IPS-20b (cell line): ENCODE results near the gene CHCHD5.
"Not testable (repeated sequence)": the region's sequence is repeated elsewhere in the genome, so short reads cannot be mapped to it uniquely, and the experiment has no call there.

ENCODE experiments used
- H3K27ac ChIP-seq: one replicate; pipeline ENCODE4 v1.5.1; 2013; ENCODE audit warnings: low read length
- H3K27me3 ChIP-seq: 2 replicates; pipeline ENCODE4 v1.6.1; 2013; ENCODE audit warnings: mild to moderate bottlenecking, low read length, inconsistent platforms; ENCODE audit not compliant: insufficient read depth
- H3K36me3 ChIP-seq: 2 replicates; pipeline ENCODE4 v1.6.1; 2013; ENCODE audit warnings: low read depth, mild to moderate bottlenecking, inconsistent platforms, low read length, moderate library complexity; ENCODE audit not compliant: insufficient read depth
- H3K4me1 ChIP-seq: 2 replicates; pipeline ENCODE4 v1.6.1; 2013; ENCODE audit warnings: mild to moderate bottlenecking, control low read depth, inconsistent platforms, low read length, moderate library complexity; ENCODE audit not compliant: insufficient read depth
- H3K4me3 ChIP-seq: 2 replicates; pipeline ENCODE4 v1.5.1; 2013; ENCODE audit warnings: mild to moderate bottlenecking, low read length, inconsistent platforms
- H3K9ac ChIP-seq: 2 replicates; pipeline ENCODE4 v1.6.1; 2013; ENCODE audit warnings: low read depth, mild to moderate bottlenecking, inconsistent platforms, low read length, moderate library complexity
- H3K9me3 ChIP-seq: 2 replicates; pipeline ENCODE4 v1.6.1; 2013; ENCODE audit warnings: mild to moderate bottlenecking, low read depth, low read length, inconsistent platforms; ENCODE audit not compliant: insufficient read depth

CHCHD5 gene

GRCh38 chr2:112612283-112612682 lies 27.9 kb downstream of the CHCHD5 start:
- H3K27me3 ChIP-seq, H3K9me3 ChIP-seq, H3K4me3 ChIP-seq, H3K27ac ChIP-seq, H3K36me3 ChIP-seq, H3K9ac ChIP-seq, H3K4me1 ChIP-seq: not testable (repeated sequence)

DNA sequence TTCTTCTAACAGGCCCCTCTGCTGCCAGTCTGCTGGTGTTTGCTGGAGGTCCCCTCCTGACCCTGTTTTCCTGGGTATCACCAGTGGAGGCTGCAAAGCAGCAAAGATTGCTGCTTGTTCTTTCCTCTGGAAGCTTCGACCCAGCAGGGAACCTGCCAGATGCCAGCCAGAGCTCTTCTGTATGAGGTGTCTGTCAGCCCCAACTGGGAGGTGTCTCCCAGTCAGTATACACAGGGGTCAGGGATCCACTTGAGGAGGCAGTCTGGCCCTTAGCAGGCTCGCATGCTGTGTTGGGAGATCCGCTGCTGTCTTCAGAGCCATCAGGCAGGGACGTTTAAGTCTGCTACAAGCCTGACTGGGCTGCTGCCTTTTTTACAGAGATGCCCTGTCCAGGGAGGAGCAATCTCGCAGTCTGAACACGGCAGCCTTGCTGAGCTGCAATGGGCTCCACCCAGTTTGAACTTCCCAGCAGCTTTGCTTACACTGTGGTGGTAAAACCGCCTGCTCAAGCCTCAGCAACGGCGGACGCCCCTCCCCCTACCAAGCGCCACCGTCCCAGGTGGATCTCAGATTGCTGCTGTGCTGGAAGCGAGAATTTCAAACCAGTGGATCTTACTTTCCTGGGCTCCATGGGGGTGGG lies 29.9 kb downstream of the CHCHD5 start:
- H3K27me3 ChIP-seq = no peaks in the 10 kb centered on the region
- no peaks in the 10 kb centered on the region for H3K36me3 ChIP-seq
- H3K27ac ChIP-seq = no peak overlapping the region
- peak overlapping the region; percentile 16; the same call in 1 of the 2 replicates for H3K9ac ChIP-seq
- H3K4me3 ChIP-seq = peak overlapping the region; percentile 29
- peaks cover 5% of the 10 kb centered on the region; the same call in 1 of the 2 replicates for H3K4me1 ChIP-seq
- no peaks in the 10 kb centered on the region for H3K9me3 ChIP-seq

DNA sequence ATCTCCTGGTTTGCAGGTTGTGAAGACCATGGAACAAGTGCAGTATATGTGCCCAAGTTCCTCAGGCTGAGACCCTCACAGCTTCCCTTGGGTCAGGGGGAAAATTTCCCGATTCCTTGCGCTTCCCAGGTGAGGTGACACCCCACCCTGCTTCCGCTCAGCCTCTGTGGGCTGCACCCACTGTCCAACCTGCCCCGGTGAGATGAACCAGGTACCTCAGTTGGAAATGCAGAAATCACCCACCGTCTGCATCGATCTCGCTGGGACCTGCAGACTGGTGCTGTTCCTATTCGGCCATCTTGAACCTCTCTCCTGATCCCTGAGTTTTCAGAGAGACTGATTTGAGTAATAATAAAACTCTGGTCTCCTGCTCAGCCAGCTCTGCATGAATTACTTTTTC lies 30.6 kb downstream of the CHCHD5 start:
- Histone ChIP-seq H3K9me3 (no peaks in the 10 kb centered on the region), H3K36me3 (no peaks in the 10 kb centered on the region), H3K4me3 (no peak overlapping the region; the same call in 1 of the 2 replicates), H3K27ac (no peak overlapping the region), H3K9ac (no peak overlapping the region), H3K27me3 (no peaks in the 10 kb centered on the region), H3K4me1 (peaks cover 5% of the 10 kb centered on the region; the same call in 1 of the 2 replicates)

- H3K36me3 ChIP-seq, H3K9ac ChIP-seq, H3K27me3 ChIP-seq, H3K9me3 ChIP-seq, H3K4me3 ChIP-seq, H3K4me1 ChIP-seq, H3K27ac ChIP-seq: not testable (repeated sequence)
These were observed 31.4 kb downstream of the CHCHD5 start for GRCh38 chr2:112615798-112616197.

GRCh38 chr2:112618383-112618782 lies 34.0 kb downstream of the CHCHD5 start:
- H3K4me1 ChIP-seq = peaks cover 5% of the 10 kb centered on the region; the same call in 1 of the 2 replicates
- H3K27ac ChIP-seq = no peak overlapping the region
- H3K4me3 ChIP-seq = no peak overlapping the region
- H3K9me3 ChIP-seq = no peaks in the 10 kb centered on the region
- H3K36me3 ChIP-seq = no peaks in the 10 kb centered on the region
- H3K9ac ChIP-seq = no peak overlapping the region
- H3K27me3 ChIP-seq = no peaks in the 10 kb centered on the region

GRCh38 chr2:112621790-112622527 lies 37.5 kb downstream of the CHCHD5 start:
- no peaks in the 10 kb centered on the region for H3K36me3 ChIP-seq
- H3K9ac ChIP-seq = no peak overlapping the region
- no peaks in the 10 kb centered on the region for H3K4me1 ChIP-seq
- no peaks in the 10 kb centered on the region for H3K27me3 ChIP-seq
- H3K27ac ChIP-seq = no peak overlapping the region
- no peaks in the 10 kb centered on the region for H3K9me3 ChIP-seq
- no peak overlapping the region for H3K4me3 ChIP-seq

DNA sequence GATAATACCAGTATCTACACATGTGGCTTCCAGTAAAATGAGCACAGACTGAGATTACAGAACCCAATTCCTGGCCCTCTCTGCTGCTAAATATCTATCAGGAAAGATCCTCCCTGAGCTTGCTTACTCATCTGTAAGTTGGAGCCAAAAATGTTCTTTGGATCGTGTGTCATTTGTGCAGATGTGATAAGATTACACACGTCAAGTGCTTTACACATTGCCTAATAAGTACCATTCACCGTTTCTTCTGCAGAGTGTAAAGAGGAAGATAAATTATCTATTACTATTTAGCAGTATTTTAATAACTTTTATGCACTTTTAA lies 38.1 kb downstream of the CHCHD5 start:
- no peak overlapping the region for H3K27ac ChIP-seq
- H3K4me1 ChIP-seq = no peaks in the 10 kb centered on the region
- H3K36me3 ChIP-seq = no peaks in the 10 kb centered on the region
- no peaks in the 10 kb centered on the region for H3K9me3 ChIP-seq
- H3K27me3 ChIP-seq = no peaks in the 10 kb centered on the region
- no peak overlapping the region for H3K9ac ChIP-seq
- no peak overlapping the region for H3K4me3 ChIP-seq

GRCh38 chr2:112623913-112624777 lies 39.7 kb downstream of the CHCHD5 start:
- Histone ChIP-seq H3K27ac (no peak overlapping the region), H3K9me3 (no peaks in the 10 kb centered on the region), H3K4me3 (no peak overlapping the region), H3K4me1 (no peaks in the 10 kb centered on the region), H3K36me3 (no peaks in the 10 kb centered on the region), H3K9ac (no peak overlapping the region), H3K27me3 (no peaks in the 10 kb centered on the region)

GRCh38 chr2:112625474-112626114 lies 41.2 kb downstream of the CHCHD5 start:
- Histone ChIP-seq H3K9me3 (no peaks in the 10 kb centered on the region), H3K4me1 (peaks cover 9% of the 10 kb centered on the region; the same call in 1 of the 2 replicates), H3K27ac (no peak overlapping the region), H3K9ac (no peak overlapping the region), H3K4me3 (no peak overlapping the region), H3K27me3 (no peaks in the 10 kb centered on the region), H3K36me3 (no peaks in the 10 kb centered on the region)

GRCh38 chr2:112626604-112627059 lies 42.2 kb downstream of the CHCHD5 start:
- Histone ChIP-seq H3K4me3 (no peak overlapping the region), H3K9me3 (no peaks in the 10 kb centered on the region), H3K36me3 (no peaks in the 10 kb centered on the region), H3K27me3 (no peaks in the 10 kb centered on the region), H3K9ac (no peak overlapping the region), H3K4me1 (peaks cover 14% of the 10 kb centered on the region; the same call in 1 of the 2 replicates), H3K27ac (no peak overlapping the region)
